Measurements from ENCODE around the gene ZNF445.

The ZNF445 gene

DNA sequence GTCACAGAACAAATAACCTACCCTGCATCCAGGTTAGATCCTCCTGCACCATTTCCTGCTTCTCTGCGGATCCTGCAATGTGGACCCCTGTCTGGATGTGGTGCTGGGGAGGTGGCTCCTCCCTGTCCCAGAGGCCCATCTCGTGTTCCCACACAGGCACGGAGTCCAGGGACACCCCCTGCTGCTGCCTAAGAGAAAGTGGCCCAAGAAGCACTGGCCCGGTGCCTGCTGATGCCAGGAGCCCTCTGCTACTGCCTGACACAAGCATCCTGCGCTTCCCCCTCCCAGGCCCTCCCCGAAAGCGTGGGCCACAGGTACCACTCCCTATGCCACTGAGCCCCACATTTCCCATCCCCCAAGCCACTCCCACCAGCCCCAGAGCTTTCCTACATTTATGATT, 48.6 kb downstream of the ZNF445 start:
- no peak for DNase-seq (ENCODE audit: extremely low read depth, low read depth)
- TF ChIP-seq, protein P1, sequence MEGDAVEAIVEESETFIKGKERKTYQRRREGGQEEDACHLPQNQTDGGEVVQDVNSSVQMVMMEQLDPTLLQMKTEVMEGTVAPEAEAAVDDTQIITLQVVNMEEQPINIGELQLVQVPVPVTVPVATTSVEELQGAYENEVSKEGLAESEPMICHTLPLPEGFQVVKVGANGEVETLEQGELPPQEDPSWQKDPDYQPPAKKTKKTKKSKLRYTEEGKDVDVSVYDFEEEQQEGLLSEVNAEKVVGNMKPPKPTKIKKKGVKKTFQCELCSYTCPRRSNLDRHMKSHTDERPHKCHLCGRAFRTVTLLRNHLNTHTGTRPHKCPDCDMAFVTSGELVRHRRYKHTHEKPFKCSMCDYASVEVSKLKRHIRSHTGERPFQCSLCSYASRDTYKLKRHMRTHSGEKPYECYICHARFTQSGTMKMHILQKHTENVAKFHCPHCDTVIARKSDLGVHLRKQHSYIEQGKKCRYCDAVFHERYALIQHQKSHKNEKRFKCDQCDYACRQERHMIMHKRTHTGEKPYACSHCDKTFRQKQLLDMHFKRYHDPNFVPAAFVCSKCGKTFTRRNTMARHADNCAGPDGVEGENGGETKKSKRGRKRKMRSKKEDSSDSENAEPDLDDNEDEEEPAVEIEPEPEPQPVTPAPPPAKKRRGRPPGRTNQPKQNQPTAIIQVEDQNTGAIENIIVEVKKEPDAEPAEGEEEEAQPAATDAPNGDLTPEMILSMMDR (IDR thresholded peaks at IDR 0.05; ENCODE audit: low read depth, low read length), result no peak

DNA sequence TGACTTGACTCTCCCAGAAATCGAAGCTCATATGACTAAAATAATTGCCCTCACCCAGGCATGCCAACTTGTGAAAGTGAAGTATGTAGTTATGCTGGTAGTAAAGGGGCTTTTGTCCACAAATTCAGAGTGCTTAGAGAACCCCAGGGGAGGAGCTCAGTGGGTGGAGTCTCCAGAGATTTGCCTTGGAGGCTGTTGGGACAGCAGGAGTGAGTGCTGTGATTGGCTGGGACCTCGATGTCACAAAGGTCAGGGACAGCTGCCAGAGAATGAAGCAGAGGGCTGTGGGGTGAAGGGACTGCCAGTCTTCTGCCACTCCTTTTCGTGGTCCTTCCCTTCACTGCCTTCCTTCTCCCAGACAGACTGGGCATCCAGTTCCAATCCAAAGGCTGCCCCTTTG, 49.8 kb downstream of the ZNF445 start:
- no peak for DNase-seq (ENCODE audit: extremely low read depth, low read depth)
- TF ChIP-seq, protein P1 (IDR thresholded peaks at IDR 0.05; ENCODE audit: low read depth, low read length), result no peak

DNA sequence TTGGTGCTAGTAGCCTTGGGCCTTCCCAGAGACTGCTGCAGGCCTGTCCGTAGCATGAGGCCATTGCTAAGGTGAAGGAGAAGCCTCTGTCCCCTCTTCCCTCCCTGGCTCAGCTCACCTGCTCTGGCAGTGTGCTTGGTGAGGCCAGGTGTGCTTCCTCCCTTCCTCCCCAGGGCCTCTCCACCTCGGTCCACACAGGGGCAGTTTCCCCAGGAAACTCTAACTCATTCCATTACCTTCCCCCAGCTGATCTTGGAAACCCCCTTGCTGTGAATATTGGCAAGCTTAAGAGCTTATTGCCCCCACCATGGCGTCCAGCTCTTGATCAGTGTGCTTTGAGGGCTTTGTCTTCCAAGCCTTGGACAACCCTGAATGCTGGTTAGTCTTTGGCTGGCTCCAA, 52.7 kb downstream of the ZNF445 start:
- DNase-seq (ENCODE audit: extremely low read depth, low read depth), result no peak
- TF ChIP-seq, protein P1 (IDR thresholded peaks at IDR 0.05; ENCODE audit: low read depth, low read length), result no peak

DNA sequence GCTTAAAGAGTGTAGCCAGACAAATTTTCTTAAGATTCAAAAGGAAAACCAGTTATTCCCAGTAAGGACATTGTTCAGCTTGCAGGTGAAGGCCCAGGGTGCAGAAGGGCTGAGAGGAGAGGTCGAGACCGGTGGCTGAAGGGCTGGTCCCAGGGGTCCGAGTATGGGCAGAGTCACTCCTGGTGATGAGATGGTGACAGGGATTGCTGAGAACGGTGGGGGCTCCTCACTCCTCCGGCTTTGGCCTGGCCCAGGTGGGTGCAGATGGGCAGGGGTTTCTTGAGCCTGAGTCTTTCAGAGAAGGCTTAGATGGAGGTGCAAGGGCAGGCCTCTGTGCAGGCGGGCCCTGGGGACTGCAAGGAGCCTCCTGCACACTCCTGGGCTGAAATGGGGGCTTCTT, 56.2 kb downstream of the ZNF445 start:
- DNase-seq (ENCODE audit: extremely low read depth, low read depth), result no peak
- TF ChIP-seq, protein P1 (IDR thresholded peaks at IDR 0.05; ENCODE audit: low read depth, low read length), result no peak

DNA sequence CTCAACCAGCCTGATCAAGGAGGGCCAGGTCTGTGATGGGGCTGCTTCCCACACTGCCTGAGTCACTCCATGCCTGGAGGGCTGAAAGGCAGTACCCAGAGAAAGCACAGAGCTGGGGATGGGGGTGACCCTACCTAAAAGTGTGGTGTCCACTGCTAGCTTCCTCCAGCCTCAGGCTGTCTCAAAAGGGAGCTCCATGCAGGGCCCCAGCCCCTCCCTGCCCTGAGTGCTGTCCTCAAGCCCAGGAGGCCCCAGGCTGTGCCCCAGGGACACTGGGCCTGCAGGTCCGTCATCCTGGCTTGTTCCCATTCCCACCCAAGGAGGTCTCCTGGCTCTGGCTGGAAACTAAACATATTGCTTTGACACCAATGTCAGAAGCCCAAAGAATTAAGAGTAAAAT, 56.8 kb downstream of the ZNF445 start:
- no peak for DNase-seq (ENCODE audit: extremely low read depth, low read depth)
- TF ChIP-seq, protein P1 (IDR thresholded peaks at IDR 0.05; ENCODE audit: low read depth, low read length), result no peak

DNA sequence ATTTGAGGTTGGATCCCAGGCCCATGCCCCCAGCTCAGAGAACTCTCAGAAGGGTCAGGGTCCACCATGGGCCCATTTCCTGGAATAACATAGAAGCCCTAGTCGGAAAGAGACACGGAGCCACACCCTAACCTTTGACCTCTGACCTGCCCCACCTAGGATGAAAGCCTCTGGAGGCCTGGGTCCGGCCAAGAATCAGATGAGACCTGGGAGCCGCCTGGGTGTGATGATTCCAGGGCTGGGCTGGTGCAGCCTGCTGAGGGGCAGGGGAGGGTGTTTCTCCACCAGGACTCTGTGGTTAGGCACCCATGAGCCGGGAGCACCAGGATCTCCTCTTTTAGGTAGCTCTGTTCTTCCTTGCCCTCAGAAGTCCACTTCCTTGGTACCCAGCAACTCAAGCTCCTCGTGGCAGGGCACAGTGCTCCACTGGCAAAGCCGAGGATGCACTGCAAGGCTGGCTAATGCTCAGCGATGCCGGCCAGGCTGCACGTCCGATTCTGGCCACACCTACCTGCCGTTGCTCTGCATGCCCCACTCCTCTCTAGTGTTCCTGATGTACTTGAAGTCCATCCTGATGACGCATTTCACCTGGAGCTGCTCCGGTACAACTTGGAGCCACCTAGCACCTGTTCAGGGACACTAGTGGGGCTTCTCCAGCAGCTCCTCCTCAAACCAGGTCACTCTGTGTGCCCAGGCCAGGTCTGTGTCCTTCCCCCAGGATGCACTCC, 57.4 kb downstream of the ZNF445 start:
- DNase-seq (ENCODE audit: extremely low read depth, low read depth), result no peak
- TF ChIP-seq, protein P1 (IDR thresholded peaks at IDR 0.05; ENCODE audit: low read depth, low read length), result no peak

DNA sequence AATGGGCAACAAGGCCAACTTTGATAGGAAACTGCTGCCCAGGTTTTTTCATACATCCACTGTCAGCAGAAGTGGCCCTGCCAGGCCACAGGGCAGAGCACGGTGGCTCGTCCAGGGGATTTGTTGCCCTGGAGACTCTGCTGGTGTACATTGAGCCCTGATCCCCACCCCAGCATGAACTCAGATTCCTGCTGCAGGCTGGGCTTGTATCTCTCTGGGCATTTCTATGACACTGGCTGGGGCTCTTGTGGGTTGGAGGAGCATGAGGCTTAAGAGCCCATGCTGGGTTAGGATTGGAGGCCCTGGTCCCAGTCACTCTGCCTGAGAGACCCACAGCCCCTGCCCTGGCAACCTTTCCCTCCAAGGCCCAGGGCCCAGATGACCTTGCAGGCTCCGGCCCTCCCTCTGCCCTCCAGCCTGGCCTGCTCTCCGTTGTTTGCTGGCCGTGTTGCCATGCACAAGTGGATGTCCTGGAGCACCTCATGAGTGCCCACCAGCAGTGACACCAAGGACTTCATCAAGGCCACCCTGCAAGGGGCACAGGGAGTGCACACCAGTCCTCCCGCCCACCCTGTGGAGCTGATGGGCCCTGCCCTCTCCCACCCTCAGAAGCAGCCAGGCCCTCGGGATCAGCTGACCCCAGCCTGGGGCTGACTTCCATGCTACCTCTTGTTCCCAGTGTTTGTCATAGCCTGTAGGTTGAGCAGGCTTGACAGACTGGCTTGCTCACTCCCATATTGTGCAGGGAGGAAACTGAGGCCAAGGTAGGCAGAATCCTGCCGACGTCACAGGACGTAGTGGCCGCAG, 58.2 kb downstream of the ZNF445 start:
- TF ChIP-seq, protein P1 (IDR thresholded peaks at IDR 0.05; ENCODE audit: low read depth, low read length), result no peak
- DNase-seq (ENCODE audit: extremely low read depth, low read depth), result no peak
